ENCODE data around the gene DRC7. TPM values are rescaled to one million over a fixed set of nuclear protein-coding genes. Genes with fewer than 3 reads are reported as not detected.
A peak's percentile ranks its signal among the peaks of the same experiment; 100 is the strongest.

The DRC7 gene
- total RNA-seq, 1 donor from 2014 or later = 0.41 TPM

DNA sequence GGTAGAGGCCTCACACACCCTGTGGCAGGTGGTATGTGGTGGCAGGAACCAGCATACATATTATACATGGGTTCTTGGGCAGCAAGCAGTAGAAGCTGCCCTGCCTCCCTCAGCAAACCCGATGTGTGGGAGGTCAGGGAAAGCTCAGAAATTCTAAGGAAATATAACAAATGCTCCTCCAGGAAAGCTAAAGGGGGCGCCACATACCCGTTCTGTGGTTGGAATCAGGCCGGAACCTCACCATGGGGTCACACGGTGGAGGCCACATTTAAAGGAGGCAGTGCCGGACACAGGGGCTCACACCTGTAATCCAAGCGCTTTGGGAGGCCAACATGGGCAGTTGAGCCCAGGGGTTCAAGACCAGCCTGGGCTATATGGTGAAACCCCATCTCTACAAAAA lies 28.6 kb downstream of the DRC7 start:
- DNase-seq (ENCODE audit: low spot score) = peak; percentile 44
- Histone ChIP-seq H3F3A (ENCODE audit: low read depth) (no peaks in the 10 kb centered on the region), H2AFZ (replicated peaks) (no peak overlapping the region), H3K4me1 (no peaks in the 10 kb centered on the region), H3K4me2 (no peak overlapping the region), H3K9ac (no peak overlapping the region), H3K27me3 (no peaks in the 10 kb centered on the region), H3K36me3 (no peaks in the 10 kb centered on the region), H3K4me3 (no peak overlapping the region), H3K79me2 (ENCODE audit: low read depth) (no peaks in the 10 kb centered on the region), H4K20me1 (ENCODE audit: low read depth) (no peaks in the 10 kb centered on the region), H3K27ac (no peak overlapping the region), H3K9me3 (ENCODE audit: low read depth) (no peaks in the 10 kb centered on the region)
- Mint-ChIP-seq H3K27me3 (ENCODE audit: insufficient read depth, low read depth) (peaks cover 9% of the 10 kb centered on the region), H3K9me3 (no peaks in the 10 kb centered on the region), H3K36me3 (no peaks in the 10 kb centered on the region), H3K4me1 (peaks cover 4% of the 10 kb centered on the region), H3K27ac (no peak overlapping the region), H3K4me3 (no peak overlapping the region)
- TF ChIP-seq EZH2phosphoT487 (IDR thresholded peaks at IDR 0.05) = no peak
- TF ChIP-seq, protein P1, sequence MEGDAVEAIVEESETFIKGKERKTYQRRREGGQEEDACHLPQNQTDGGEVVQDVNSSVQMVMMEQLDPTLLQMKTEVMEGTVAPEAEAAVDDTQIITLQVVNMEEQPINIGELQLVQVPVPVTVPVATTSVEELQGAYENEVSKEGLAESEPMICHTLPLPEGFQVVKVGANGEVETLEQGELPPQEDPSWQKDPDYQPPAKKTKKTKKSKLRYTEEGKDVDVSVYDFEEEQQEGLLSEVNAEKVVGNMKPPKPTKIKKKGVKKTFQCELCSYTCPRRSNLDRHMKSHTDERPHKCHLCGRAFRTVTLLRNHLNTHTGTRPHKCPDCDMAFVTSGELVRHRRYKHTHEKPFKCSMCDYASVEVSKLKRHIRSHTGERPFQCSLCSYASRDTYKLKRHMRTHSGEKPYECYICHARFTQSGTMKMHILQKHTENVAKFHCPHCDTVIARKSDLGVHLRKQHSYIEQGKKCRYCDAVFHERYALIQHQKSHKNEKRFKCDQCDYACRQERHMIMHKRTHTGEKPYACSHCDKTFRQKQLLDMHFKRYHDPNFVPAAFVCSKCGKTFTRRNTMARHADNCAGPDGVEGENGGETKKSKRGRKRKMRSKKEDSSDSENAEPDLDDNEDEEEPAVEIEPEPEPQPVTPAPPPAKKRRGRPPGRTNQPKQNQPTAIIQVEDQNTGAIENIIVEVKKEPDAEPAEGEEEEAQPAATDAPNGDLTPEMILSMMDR (IDR thresholded peaks at IDR 0.05) = peak; percentile 51

DNA sequence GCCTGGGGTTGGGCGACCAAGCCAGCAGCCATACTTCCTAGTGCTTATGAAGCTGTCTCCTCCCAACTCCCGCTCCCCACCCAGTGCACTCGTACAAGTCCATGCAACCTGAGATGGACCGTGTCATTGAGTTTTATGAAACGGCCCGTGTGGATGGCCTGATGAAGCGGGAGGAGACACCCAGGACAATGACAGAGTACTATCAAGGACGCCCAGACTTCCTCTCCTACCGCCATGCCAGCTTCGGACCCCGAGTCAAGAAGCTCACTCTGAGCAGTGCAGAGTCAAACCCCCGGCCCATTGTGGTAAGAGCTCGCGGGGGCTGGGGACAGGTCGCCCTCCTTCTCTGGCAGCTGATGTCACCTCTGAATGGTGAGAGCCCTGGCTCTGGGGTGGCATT lies 29.9 kb downstream of the DRC7 start:
- DNase-seq (ENCODE audit: low spot score) = no peak

DNA sequence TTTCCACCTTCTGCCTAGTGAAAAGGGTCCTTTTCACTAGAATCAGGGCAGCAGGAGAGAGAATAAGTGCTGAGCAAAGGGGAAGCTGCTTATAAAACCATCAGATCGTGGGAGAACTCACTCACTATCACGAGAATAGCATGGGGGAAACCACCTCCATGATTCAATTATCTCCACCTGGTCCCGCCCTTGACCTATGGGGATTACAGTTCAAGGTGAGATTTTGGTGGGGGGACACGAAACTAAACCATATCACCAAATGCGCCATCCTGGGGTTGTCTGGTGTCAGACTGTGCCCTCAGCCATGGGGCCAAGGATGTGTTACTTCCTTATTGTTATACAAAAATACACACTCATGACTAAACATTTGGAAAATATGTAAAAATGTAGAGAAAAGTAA lies 30.5 kb downstream of the DRC7 start:
- no peak overlapping the region for H3K4me2 ChIP-seq
- H3K9me3 Mint-ChIP-seq = no peaks in the 10 kb centered on the region
- no peaks in the 10 kb centered on the region for H3K27me3 ChIP-seq
- no peaks in the 10 kb centered on the region for H3F3A ChIP-seq (ENCODE audit: low read depth)
- no peak overlapping the region for H3K4me3 Mint-ChIP-seq
- no peaks in the 10 kb centered on the region for H3K36me3 Mint-ChIP-seq
- H3K36me3 ChIP-seq = no peaks in the 10 kb centered on the region
- no peak for TF ChIP-seq EZH2 (IDR thresholded peaks at IDR 0.05)
- TF ChIP-seq, protein P1 (IDR thresholded peaks at IDR 0.05) = no peak
- TF ChIP-seq EZH2phosphoT487 (IDR thresholded peaks at IDR 0.05) = no peak
- H3K9me3 ChIP-seq (ENCODE audit: low read depth) = no peaks in the 10 kb centered on the region
- H3K4me1 Mint-ChIP-seq = peaks cover 4% of the 10 kb centered on the region
- no peaks in the 10 kb centered on the region for H3K79me2 ChIP-seq (ENCODE audit: low read depth)
- no peaks in the 10 kb centered on the region for H3K4me1 ChIP-seq
- H3K4me3 ChIP-seq = no peak overlapping the region
- H4K20me1 ChIP-seq (ENCODE audit: low read depth) = no peaks in the 10 kb centered on the region
- H3K27ac Mint-ChIP-seq = peak overlapping the region; percentile 25
- no peak overlapping the region for H3K9ac ChIP-seq
- no peak overlapping the region for H3K27ac ChIP-seq
- H2AFZ ChIP-seq (replicated peaks) = no peak overlapping the region
- DNase-seq (ENCODE audit: low spot score) = no peak
- H3K27me3 Mint-ChIP-seq (ENCODE audit: insufficient read depth, low read depth) = peaks cover 2% of the 10 kb centered on the region

More for the DNA sequence above, 29.9 kb downstream of the DRC7 start:
- Histone ChIP-seq H3K36me3 (no peaks in the 10 kb centered on the region), H3K4me3 (no peak overlapping the region), H3K9me3 (ENCODE audit: low read depth) (no peaks in the 10 kb centered on the region), H2AFZ (replicated peaks) (no peak overlapping the region), H3F3A (ENCODE audit: low read depth) (no peaks in the 10 kb centered on the region), H3K79me2 (ENCODE audit: low read depth) (no peaks in the 10 kb centered on the region), H3K9ac (no peak overlapping the region), H4K20me1 (ENCODE audit: low read depth) (no peaks in the 10 kb centered on the region), H3K4me2 (no peak overlapping the region), H3K4me1 (no peaks in the 10 kb centered on the region), H3K27ac (no peak overlapping the region), H3K27me3 (no peaks in the 10 kb centered on the region)
- H3K27ac Mint-ChIP-seq = no peak overlapping the region
- no peaks in the 10 kb centered on the region for H3K36me3 Mint-ChIP-seq
- TF ChIP-seq EZH2phosphoT487 (IDR thresholded peaks at IDR 0.05) (no peak), EZH2 (IDR thresholded peaks at IDR 0.05) (no peak)
- TF ChIP-seq, protein P1 (IDR thresholded peaks at IDR 0.05) = no peak
- no peaks in the 10 kb centered on the region for H3K9me3 Mint-ChIP-seq
- H3K27me3 Mint-ChIP-seq (ENCODE audit: insufficient read depth, low read depth) = peaks cover 2% of the 10 kb centered on the region
- no peak overlapping the region for H3K4me3 Mint-ChIP-seq
- peaks cover 4% of the 10 kb centered on the region for H3K4me1 Mint-ChIP-seq

Measured in neural progenitor cell (in vitro differentiated cells).